ENCODE measurements around the gene COMP.

DNA sequence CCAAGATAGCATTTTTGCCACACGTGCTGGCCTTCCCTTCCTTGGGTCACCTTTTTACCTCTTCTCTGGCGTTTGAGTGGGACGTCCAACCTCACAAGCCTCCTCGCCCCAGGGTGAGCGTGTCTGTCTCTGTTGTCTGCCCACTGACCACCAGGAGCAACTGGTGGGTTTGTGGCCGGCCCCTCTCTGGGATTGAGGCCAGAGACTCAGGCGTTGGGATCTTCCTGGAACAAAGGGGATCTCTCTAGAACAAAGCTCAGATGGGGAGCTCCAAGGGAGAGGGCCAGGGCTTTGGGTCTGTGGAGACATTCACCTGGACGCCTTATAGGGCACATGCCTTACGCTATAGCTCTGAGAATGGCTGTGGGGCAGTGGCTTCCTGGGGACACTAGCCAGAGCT, 17.4 kb downstream of the COMP start:
- TF ChIP-seq POLR2AphosphoS5 (IDR thresholded peaks at IDR 0.05) (no peak), POLR2A (IDR thresholded peaks at IDR 0.05) (no peak)
- TF ChIP-seq, protein P1, sequence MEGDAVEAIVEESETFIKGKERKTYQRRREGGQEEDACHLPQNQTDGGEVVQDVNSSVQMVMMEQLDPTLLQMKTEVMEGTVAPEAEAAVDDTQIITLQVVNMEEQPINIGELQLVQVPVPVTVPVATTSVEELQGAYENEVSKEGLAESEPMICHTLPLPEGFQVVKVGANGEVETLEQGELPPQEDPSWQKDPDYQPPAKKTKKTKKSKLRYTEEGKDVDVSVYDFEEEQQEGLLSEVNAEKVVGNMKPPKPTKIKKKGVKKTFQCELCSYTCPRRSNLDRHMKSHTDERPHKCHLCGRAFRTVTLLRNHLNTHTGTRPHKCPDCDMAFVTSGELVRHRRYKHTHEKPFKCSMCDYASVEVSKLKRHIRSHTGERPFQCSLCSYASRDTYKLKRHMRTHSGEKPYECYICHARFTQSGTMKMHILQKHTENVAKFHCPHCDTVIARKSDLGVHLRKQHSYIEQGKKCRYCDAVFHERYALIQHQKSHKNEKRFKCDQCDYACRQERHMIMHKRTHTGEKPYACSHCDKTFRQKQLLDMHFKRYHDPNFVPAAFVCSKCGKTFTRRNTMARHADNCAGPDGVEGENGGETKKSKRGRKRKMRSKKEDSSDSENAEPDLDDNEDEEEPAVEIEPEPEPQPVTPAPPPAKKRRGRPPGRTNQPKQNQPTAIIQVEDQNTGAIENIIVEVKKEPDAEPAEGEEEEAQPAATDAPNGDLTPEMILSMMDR (IDR thresholded peaks at IDR 0.05 in 8 of 11, conservative IDR thresholded peaks at IDR 0.05 in 3 of 11) = no peak
